ENCODE measurements around the gene MICALL1.
"Not testable (repeated sequence)": the region's sequence is repeated elsewhere in the genome, so short reads cannot be mapped to it uniquely, and the experiment has no call there.

MICALL1 gene

GRCh38 chr22:37933711-37934376, 27.7 kb downstream of the MICALL1 start:
- no peak overlapping the region for H3K4me3 ChIP-seq (ENCODE audit: low read depth, low read length)
- H3K9me3 ChIP-seq (ENCODE audit: control insufficient read depth, insufficient read depth, low read length) = no peaks in the 10 kb centered on the region
- no peaks in the 10 kb centered on the region for H3K27me3 ChIP-seq (ENCODE audit: control insufficient read depth, insufficient read depth, low read length)
- peaks cover 23% of the 10 kb centered on the region for H3K36me3 ChIP-seq (ENCODE audit: control insufficient read depth, insufficient read depth, low read length)
- peaks cover 5% of the 10 kb centered on the region for H3K4me1 ChIP-seq (ENCODE audit: control insufficient read depth, insufficient read depth, low read length)
- H3K9ac ChIP-seq (ENCODE audit: low read depth, low read length) = no peak overlapping the region

GRCh38 chr22:37940698-37941376, 34.7 kb downstream of the MICALL1 start:
- Histone ChIP-seq H3K9ac (ENCODE audit: low read depth, low read length) (no peak overlapping the region), H3K27me3 (ENCODE audit: control insufficient read depth, insufficient read depth, low read length) (no peaks in the 10 kb centered on the region), H3K4me1 (ENCODE audit: control insufficient read depth, insufficient read depth, low read length) (no peaks in the 10 kb centered on the region), H3K4me3 (ENCODE audit: low read depth, low read length) (no peak overlapping the region), H3K36me3 (ENCODE audit: control insufficient read depth, insufficient read depth, low read length) (peaks cover 15% of the 10 kb centered on the region), H3K9me3 (ENCODE audit: control insufficient read depth, insufficient read depth, low read length) (no peaks in the 10 kb centered on the region)

- Histone ChIP-seq H3K9me3 (ENCODE audit: control insufficient read depth, insufficient read depth, low read length) (no peaks in the 10 kb centered on the region), H3K4me3 (ENCODE audit: low read depth, low read length) (no peak overlapping the region), H3K9ac (ENCODE audit: low read depth, low read length) (no peak overlapping the region), H3K27me3 (ENCODE audit: control insufficient read depth, insufficient read depth, low read length) (no peaks in the 10 kb centered on the region), H3K4me1 (ENCODE audit: control insufficient read depth, insufficient read depth, low read length) (no peaks in the 10 kb centered on the region), H3K36me3 (ENCODE audit: control insufficient read depth, insufficient read depth, low read length) (peaks cover 15% of the 10 kb centered on the region)
Observed at GRCh38 chr22:37942133-37942532, 36.0 kb downstream of the MICALL1 start.

GRCh38 chr22:37943136-37943824, 37.2 kb downstream of the MICALL1 start:
- Histone ChIP-seq H3K36me3 (ENCODE audit: control insufficient read depth, insufficient read depth, low read length) (peaks cover 9% of the 10 kb centered on the region), H3K4me3 (ENCODE audit: low read depth, low read length) (no peak overlapping the region), H3K9ac (ENCODE audit: low read depth, low read length) (no peak overlapping the region), H3K27me3 (ENCODE audit: control insufficient read depth, insufficient read depth, low read length) (no peaks in the 10 kb centered on the region), H3K9me3 (ENCODE audit: control insufficient read depth, insufficient read depth, low read length) (no peaks in the 10 kb centered on the region), H3K4me1 (ENCODE audit: control insufficient read depth, insufficient read depth, low read length) (no peaks in the 10 kb centered on the region)

- Histone ChIP-seq H3K4me3 (ENCODE audit: low read depth, low read length) (no peak overlapping the region), H3K4me1 (ENCODE audit: control insufficient read depth, insufficient read depth, low read length) (no peaks in the 10 kb centered on the region), H3K27me3 (ENCODE audit: control insufficient read depth, insufficient read depth, low read length) (no peaks in the 10 kb centered on the region), H3K9me3 (ENCODE audit: control insufficient read depth, insufficient read depth, low read length) (no peaks in the 10 kb centered on the region), H3K9ac (ENCODE audit: low read depth, low read length) (no peak overlapping the region), H3K36me3 (ENCODE audit: control insufficient read depth, insufficient read depth, low read length) (peaks cover 9% of the 10 kb centered on the region)
Observed at GRCh38 chr22:37943825-37944198, 37.7 kb downstream of the MICALL1 start.

- H3K4me3 ChIP-seq (ENCODE audit: low read depth, low read length); H3K9ac ChIP-seq (ENCODE audit: low read depth, low read length); H3K9me3 ChIP-seq (ENCODE audit: control insufficient read depth, insufficient read depth, low read length); H3K27me3 ChIP-seq (ENCODE audit: control insufficient read depth, insufficient read depth, low read length); H3K36me3 ChIP-seq (ENCODE audit: control insufficient read depth, insufficient read depth, low read length); H3K4me1 ChIP-seq (ENCODE audit: control insufficient read depth, insufficient read depth, low read length): not testable (repeated sequence)
Observed at GRCh38 chr22:37944423-37944822, 38.3 kb downstream of the MICALL1 start.

GRCh38 chr22:37947142-37947795, 41.2 kb downstream of the MICALL1 start:
- H3K27me3 ChIP-seq (ENCODE audit: control insufficient read depth, insufficient read depth, low read length); H3K36me3 ChIP-seq (ENCODE audit: control insufficient read depth, insufficient read depth, low read length); H3K9ac ChIP-seq (ENCODE audit: low read depth, low read length); H3K4me3 ChIP-seq (ENCODE audit: low read depth, low read length); H3K4me1 ChIP-seq (ENCODE audit: control insufficient read depth, insufficient read depth, low read length); H3K9me3 ChIP-seq (ENCODE audit: control insufficient read depth, insufficient read depth, low read length): not testable (repeated sequence)

GRCh38 chr22:37951305-37951704, 45.2 kb downstream of the MICALL1 start:
- H3K9me3 ChIP-seq (ENCODE audit: control insufficient read depth, insufficient read depth, low read length) = no peaks in the 10 kb centered on the region
- H3K4me3 ChIP-seq (ENCODE audit: low read depth, low read length) = no peak overlapping the region
- H3K9ac ChIP-seq (ENCODE audit: low read depth, low read length) = no peak overlapping the region
- H3K27me3 ChIP-seq (ENCODE audit: control insufficient read depth, insufficient read depth, low read length) = peaks cover 11% of the 10 kb centered on the region
- peaks cover 4% of the 10 kb centered on the region for H3K4me1 ChIP-seq (ENCODE audit: control insufficient read depth, insufficient read depth, low read length)
- H3K36me3 ChIP-seq (ENCODE audit: control insufficient read depth, insufficient read depth, low read length) = no peaks in the 10 kb centered on the region

GRCh38 chr22:37952629-37953028, 46.5 kb downstream of the MICALL1 start:
- not testable (repeated sequence) for H3K9ac ChIP-seq (ENCODE audit: low read depth, low read length); H3K4me1 ChIP-seq (ENCODE audit: control insufficient read depth, insufficient read depth, low read length); H3K9me3 ChIP-seq (ENCODE audit: control insufficient read depth, insufficient read depth, low read length)
- Histone ChIP-seq H3K27me3 (ENCODE audit: control insufficient read depth, insufficient read depth, low read length) (peaks cover 11% of the 10 kb centered on the region), H3K4me3 (ENCODE audit: low read depth, low read length) (peak overlapping the region; percentile 97), H3K36me3 (ENCODE audit: control insufficient read depth, insufficient read depth, low read length) (peaks cover 12% of the 10 kb centered on the region)

- H3K4me1 ChIP-seq (ENCODE audit: control insufficient read depth, insufficient read depth, low read length) = peaks cover 4% of the 10 kb centered on the region
- H3K9ac ChIP-seq (ENCODE audit: low read depth, low read length) = no peak overlapping the region
- H3K27me3 ChIP-seq (ENCODE audit: control insufficient read depth, insufficient read depth, low read length) = peaks cover 11% of the 10 kb centered on the region
- H3K9me3 ChIP-seq (ENCODE audit: control insufficient read depth, insufficient read depth, low read length) = no peaks in the 10 kb centered on the region
- peak overlapping the region; percentile 97 for H3K4me3 ChIP-seq (ENCODE audit: low read depth, low read length)
- H3K36me3 ChIP-seq (ENCODE audit: control insufficient read depth, insufficient read depth, low read length) = peaks cover 14% of the 10 kb centered on the region
Observed at GRCh38 chr22:37953062-37953436, 47.0 kb downstream of the MICALL1 start.

GRCh38 chr22:37953437-37954179, 47.5 kb downstream of the MICALL1 start, which contains the start of the genes C22orf23 and POLR2F:
C22orf23 (minus strand) TSS chr22:37953601; CDS start chr22:37953149, 452 bp downstream.
POLR2F (plus strand) TSS chr22:37953699; CDS start chr22:37953788, 89 bp downstream.
- Histone ChIP-seq H3K27me3 (ENCODE audit: control insufficient read depth, insufficient read depth, low read length) (peaks cover 11% of the 10 kb centered on the region), H3K4me3 (ENCODE audit: low read depth, low read length) (peak within 1 kb of the TSS; percentile 97), H3K36me3 (ENCODE audit: control insufficient read depth, insufficient read depth, low read length) (peaks cover 16% of the 10 kb centered on the region)

More at GRCh38 chr22:37953437-37954179, 47.5 kb downstream of the MICALL1 start, which contains the start of the genes C22orf23 and POLR2F:
- H3K9ac ChIP-seq (ENCODE audit: low read depth, low read length) = peak within 1 kb of the TSS; percentile 87
- H3K9me3 ChIP-seq (ENCODE audit: control insufficient read depth, insufficient read depth, low read length) = no peaks in the 10 kb centered on the region
- peaks cover 4% of the 10 kb centered on the region for H3K4me1 ChIP-seq (ENCODE audit: control insufficient read depth, insufficient read depth, low read length)

All from iPS-15b (cell line).